ENCODE measurements around the gene ZNF469.

DNA sequence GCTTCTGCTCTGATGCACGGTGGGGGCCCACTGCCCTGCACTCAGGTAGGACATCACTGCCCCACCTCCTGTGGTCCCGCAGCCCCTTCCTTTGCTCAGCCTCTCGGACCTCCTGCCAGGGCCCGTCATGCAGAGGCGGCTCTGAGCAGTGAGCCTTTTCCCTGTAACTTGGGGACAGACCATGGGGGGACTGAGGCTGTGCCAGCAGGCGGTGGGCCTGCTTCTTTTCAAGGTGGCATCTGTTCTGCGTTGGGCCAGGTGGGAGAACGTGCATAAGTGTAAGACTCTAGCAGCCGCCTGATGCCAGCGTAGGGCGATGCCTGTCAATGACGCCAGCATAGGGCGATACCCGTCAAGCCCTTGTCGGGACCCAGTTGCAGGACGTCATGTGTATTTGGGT, 40.3 kb upstream of the ZNF469 start:
- TF ChIP-seq, protein P1, sequence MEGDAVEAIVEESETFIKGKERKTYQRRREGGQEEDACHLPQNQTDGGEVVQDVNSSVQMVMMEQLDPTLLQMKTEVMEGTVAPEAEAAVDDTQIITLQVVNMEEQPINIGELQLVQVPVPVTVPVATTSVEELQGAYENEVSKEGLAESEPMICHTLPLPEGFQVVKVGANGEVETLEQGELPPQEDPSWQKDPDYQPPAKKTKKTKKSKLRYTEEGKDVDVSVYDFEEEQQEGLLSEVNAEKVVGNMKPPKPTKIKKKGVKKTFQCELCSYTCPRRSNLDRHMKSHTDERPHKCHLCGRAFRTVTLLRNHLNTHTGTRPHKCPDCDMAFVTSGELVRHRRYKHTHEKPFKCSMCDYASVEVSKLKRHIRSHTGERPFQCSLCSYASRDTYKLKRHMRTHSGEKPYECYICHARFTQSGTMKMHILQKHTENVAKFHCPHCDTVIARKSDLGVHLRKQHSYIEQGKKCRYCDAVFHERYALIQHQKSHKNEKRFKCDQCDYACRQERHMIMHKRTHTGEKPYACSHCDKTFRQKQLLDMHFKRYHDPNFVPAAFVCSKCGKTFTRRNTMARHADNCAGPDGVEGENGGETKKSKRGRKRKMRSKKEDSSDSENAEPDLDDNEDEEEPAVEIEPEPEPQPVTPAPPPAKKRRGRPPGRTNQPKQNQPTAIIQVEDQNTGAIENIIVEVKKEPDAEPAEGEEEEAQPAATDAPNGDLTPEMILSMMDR (IDR thresholded peaks at IDR 0.05), result no peak
- no peak for TF ChIP-seq POLR2A (IDR thresholded peaks at IDR 0.05)
- no peak for TF ChIP-seq POLR2AphosphoS5 (IDR thresholded peaks at IDR 0.05)
- TF ChIP-seq EP300 (IDR thresholded peaks at IDR 0.05), result no peak

Data from gastroesophageal sphincter (tissue), 3 donors.